Fibroblast of lung (primary cell): ENCODE measurements around the gene TBX15.
A peak's percentile ranks its signal among the peaks of the same experiment; 100 is the strongest.

Experiments
- CTCF ChIP-seq, 2 donors: IDR thresholded peaks in 1 of 2; conservative IDR thresholded peaks in 1 of 2; 1 replicate in 1 of 2; 2 replicates in 1 of 2; pipeline ENCODE4 v1.5.1; 2011 to 2012; ENCODE audit warnings: low read length in 2 of 2, control low read depth in 1 of 2, inconsistent platforms in 1 of 2, low read depth in 1 of 2, mild to moderate bottlenecking in 1 of 2
- EZH2 ChIP-seq: IDR thresholded peaks from 2 replicates; pipeline ENCODE4 v1.5.1; 2012; ENCODE audit warnings: low read length, control low read depth, mild to moderate bottlenecking; ENCODE audit errors: missing control alignments

- TF ChIP-seq CTCF (conservative IDR thresholded peaks at IDR 0.05 in 1 of 2, IDR thresholded peaks at IDR 0.05 in 1 of 2; ENCODE audit: low read depth in 1 of 2, low read length in 2 of 2) (no peak), EZH2 (peak; percentile 83)
Measured at GRCh38 chr1:118987468-118988185, 516 bp downstream of the TBX15 start.
